Esophagus squamous epithelium (tissue), 5 donors: ENCODE results near the gene CCBE1. TPM values are rescaled to one million over a fixed set of nuclear protein-coding genes. Genes with fewer than 3 reads are reported as not detected.

Experiments used
- DNase-seq: peaks from one replicate; lab custom pipeline; 2025; lab: John Stamatoyannopoulos, UW
- H3K27ac ChIP-seq, 4 donors: fragments of 200-600 bp; sonication (generic); one replicate each; pipeline ENCODE4 v1.5.1; 2016 to 2019; ENCODE audit warnings: mild to moderate bottlenecking in 1 of 4
- H3K27me3 ChIP-seq, 4 donors: fragments of 200-600 bp; sonication (generic); 1 replicate in 3 of 4; 2 replicates in 1 of 4; pipeline versions ENCODE4 v1.5.1 to v1.6.0; 2017 to 2021; ENCODE audit warnings: antibody characterized with exemption in 1 of 4
- H3K36me3 ChIP-seq, 3 donors: fragments of 200-600 bp; sonication (generic); one replicate each; pipeline ENCODE4 v1.5.1; 2016 to 2019
- H3K4me1 ChIP-seq, 3 donors: fragments of 200-600 bp; sonication (generic); one replicate each; pipeline ENCODE4 v1.5.1; 2017 to 2019
- H3K4me3 ChIP-seq, 4 donors: fragments of 200-600 bp; sonication (generic); 1 replicate in 3 of 4; 2 replicates in 1 of 4; pipeline ENCODE4 v1.5.1; 2016 to 2019; ENCODE audit warnings: mild to moderate bottlenecking in 2 of 4, moderate library complexity in 1 of 4
- H3K9me3 ChIP-seq, 3 donors: fragments of 200-600 bp; sonication (generic); one replicate each; pipeline ENCODE4 v1.5.1; 2016 to 2019
- POLR2A ChIP-seq, 4 donors: fragments of 450-650 bp; IDR thresholded peaks; one replicate each; pipeline ENCODE4 v1.6.1; 2017; ENCODE audit warnings: antibody characterized with exemption in 4 of 4, mild to moderate bottlenecking in 4 of 4, moderate library complexity in 3 of 4
- WGBS, 2 donors: methylation state at CpG; one replicate each; pipeline ENCODE4 v1.1.5; 2018; 5-methylcytosine and 5-hydroxymethylcytosine counted together
- intact Hi-C: fragments of 100-400 bp; cut with DNase I; formaldehyde crosslinking; loops from one replicate; pipeline ENCODE4 v1.15.0; 2022
- total RNA-seq, 4 donors: library from RNA; depleted of rRNA; stranded (reverse); fragments of >200 nt; gene quantifications; one replicate each; pipeline ENCODE4 v1.1.0, GENCODE V29; 2016
- TF ChIP-seq, protein P1 (sequence below), 6 experiments: fragments of 450-650 bp in 4 of 6; fragments of 200-600 bp in 2 of 6; sonication (generic) in 2 of 6; IDR thresholded peaks; one replicate each; pipeline ENCODE4 v1.5.1; 2016 to 2019; ENCODE audit warnings: antibody characterized with exemption in 6 of 6, mild to moderate bottlenecking in 4 of 6, moderate library complexity in 4 of 6
- donor health status: DM: yes; HTN: yes; CAD: no.

Gene CCBE1
- total RNA-seq, 4 donors from 2014 or later, result 0.34 to 4.6 (median 1.3) TPM

GRCh38 chr18:59549503-59550173, 147.6 kb downstream of the CCBE1 start:
- H3K36me3 ChIP-seq, result no peaks in the 10 kb centered on the region
- H3K4me1 ChIP-seq, result peaks cover 5 to 38% (median 7%) of the 10 kb centered on the region in 3 donors
- intact Hi-C loops, result no loop called here
- no peak for DNase-seq
- no peak overlapping the region for H3K27ac ChIP-seq
- H3K4me3 ChIP-seq, result no peak overlapping the region
- WGBS, 2 donors, result 52 to 57% methylated on average over 3 of the region's 3 CpGs
- H3K9me3 ChIP-seq, result no peaks in the 10 kb centered on the region
- no peak for TF ChIP-seq POLR2A (IDR thresholded peaks at IDR 0.05)
- TF ChIP-seq, protein P1, sequence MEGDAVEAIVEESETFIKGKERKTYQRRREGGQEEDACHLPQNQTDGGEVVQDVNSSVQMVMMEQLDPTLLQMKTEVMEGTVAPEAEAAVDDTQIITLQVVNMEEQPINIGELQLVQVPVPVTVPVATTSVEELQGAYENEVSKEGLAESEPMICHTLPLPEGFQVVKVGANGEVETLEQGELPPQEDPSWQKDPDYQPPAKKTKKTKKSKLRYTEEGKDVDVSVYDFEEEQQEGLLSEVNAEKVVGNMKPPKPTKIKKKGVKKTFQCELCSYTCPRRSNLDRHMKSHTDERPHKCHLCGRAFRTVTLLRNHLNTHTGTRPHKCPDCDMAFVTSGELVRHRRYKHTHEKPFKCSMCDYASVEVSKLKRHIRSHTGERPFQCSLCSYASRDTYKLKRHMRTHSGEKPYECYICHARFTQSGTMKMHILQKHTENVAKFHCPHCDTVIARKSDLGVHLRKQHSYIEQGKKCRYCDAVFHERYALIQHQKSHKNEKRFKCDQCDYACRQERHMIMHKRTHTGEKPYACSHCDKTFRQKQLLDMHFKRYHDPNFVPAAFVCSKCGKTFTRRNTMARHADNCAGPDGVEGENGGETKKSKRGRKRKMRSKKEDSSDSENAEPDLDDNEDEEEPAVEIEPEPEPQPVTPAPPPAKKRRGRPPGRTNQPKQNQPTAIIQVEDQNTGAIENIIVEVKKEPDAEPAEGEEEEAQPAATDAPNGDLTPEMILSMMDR (IDR thresholded peaks at IDR 0.05), result no peak
- no peaks in the 10 kb centered on the region for H3K27me3 ChIP-seq

GRCh38 chr18:59547581-59548182, 149.5 kb downstream of the CCBE1 start:
- TF ChIP-seq, protein P1 (IDR thresholded peaks at IDR 0.05), result peak in 1 of 6 experiments; percentile 10
- no peak for TF ChIP-seq POLR2A (IDR thresholded peaks at IDR 0.05)
- Histone ChIP-seq H3K27me3 (no peaks in the 10 kb centered on the region), H3K9me3 (no peaks in the 10 kb centered on the region), H3K4me1 (peaks cover 0 to 24% (median 7%) of the 10 kb centered on the region in 3 donors), H3K36me3 (no peaks in the 10 kb centered on the region), H3K4me3 (peak overlapping the region in 1 of 4 donors; percentile 0), H3K27ac (no peak overlapping the region)
- no peak for DNase-seq
- 27 to 41% methylated on average over 11 of the region's 11 CpGs for WGBS, 2 donors
- intact Hi-C loops, result no loop called here

DNA sequence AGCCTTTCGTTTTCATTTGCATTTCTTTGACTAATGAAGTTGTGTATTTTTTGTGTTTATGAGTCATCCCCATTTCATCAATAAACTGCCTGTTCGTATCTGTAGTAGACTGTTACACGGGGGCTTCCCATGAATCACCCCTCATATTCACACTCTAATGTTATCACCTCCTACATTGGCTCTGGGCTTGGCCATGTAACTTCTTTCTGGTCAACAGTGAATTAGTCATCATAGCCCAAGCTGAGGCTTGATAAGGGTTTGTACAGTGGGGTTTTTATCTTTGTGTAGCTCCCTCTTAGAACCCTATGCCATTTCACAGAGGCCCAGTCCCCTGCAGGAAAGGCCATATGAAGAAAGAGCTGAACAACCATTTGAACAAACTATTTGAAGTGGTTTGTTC, 151.0 kb downstream of the CCBE1 start:
- 20 to 41% methylated on average over 3 of the region's 3 CpGs for WGBS, 2 donors
- no peaks in the 10 kb centered on the region for H3K9me3 ChIP-seq
- DNase-seq, result no peak
- no peak for TF ChIP-seq POLR2A (IDR thresholded peaks at IDR 0.05)
- TF ChIP-seq, protein P1 (IDR thresholded peaks at IDR 0.05), result no peak
- H3K4me1 ChIP-seq, result peaks cover 0 to 24% (median 7%) of the 10 kb centered on the region in 3 donors
- no peak overlapping the region for H3K4me3 ChIP-seq
- intact Hi-C loops, result no loop called here
- no peaks in the 10 kb centered on the region for H3K36me3 ChIP-seq
- no peak overlapping the region for H3K27ac ChIP-seq
- no peaks in the 10 kb centered on the region for H3K27me3 ChIP-seq

GRCh38 chr18:59540780-59541179, 156.4 kb downstream of the CCBE1 start:
- intact Hi-C loops, result no loop called here
- H3K27ac ChIP-seq, result no peak overlapping the region

GRCh38 chr18:59540346-59540745, 156.9 kb downstream of the CCBE1 start:
- DNase-seq, result no peak
- no peaks in the 10 kb centered on the region for H3K4me1 ChIP-seq
- no peak overlapping the region for H3K4me3 ChIP-seq
- no peaks in the 10 kb centered on the region for H3K36me3 ChIP-seq
- no peak for TF ChIP-seq POLR2A (IDR thresholded peaks at IDR 0.05)
- TF ChIP-seq, protein P1 (IDR thresholded peaks at IDR 0.05), result no peak
- no peaks in the 10 kb centered on the region for H3K9me3 ChIP-seq
- no peak overlapping the region for H3K27ac ChIP-seq
- intact Hi-C loops, result no loop called here
- no peaks in the 10 kb centered on the region for H3K27me3 ChIP-seq

More at GRCh38 chr18:59540780-59541179, 156.4 kb downstream of the CCBE1 start:
- Histone ChIP-seq H3K4me3 (no peak overlapping the region), H3K36me3 (no peaks in the 10 kb centered on the region), H3K4me1 (no peaks in the 10 kb centered on the region), H3K27me3 (no peaks in the 10 kb centered on the region), H3K9me3 (no peaks in the 10 kb centered on the region)
- TF ChIP-seq, protein P1 (IDR thresholded peaks at IDR 0.05), result no peak
- TF ChIP-seq POLR2A (IDR thresholded peaks at IDR 0.05), result no peak
- DNase-seq, result no peak
- 51 to 63% methylated on average over 3 of the region's 3 CpGs for WGBS, 2 donors
